Measurements from ENCODE around the gene SNAPC4. TPM values are rescaled to one million over a fixed set of nuclear protein-coding genes. Genes with fewer than 3 reads are reported as not detected.

SNAPC4 gene
- total and polyA plus RNA-seq, 4 donors: 6.8 to 12.4 (median 9.8) TPM

DNA sequence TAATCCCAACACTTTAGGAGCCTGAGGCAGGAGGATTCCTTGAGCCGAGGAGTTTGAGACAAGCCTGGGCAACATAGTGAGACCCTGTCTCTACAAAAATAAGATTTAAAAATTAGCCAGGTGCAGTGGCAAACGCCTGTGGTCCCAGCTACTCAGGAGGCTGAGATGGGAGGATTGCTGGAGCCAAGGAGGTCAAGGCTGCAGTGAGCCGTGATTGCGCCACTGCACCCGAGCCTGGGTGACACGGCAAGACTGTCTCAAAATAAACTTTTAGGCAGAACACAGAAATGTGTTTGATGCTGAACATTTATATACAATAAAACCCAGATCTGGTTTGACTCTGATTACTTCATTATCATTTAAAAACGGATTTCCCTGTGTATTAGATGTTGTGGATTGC lies 5.5 kb upstream of the SNAPC4 start:
- TF ChIP-seq, protein P1, sequence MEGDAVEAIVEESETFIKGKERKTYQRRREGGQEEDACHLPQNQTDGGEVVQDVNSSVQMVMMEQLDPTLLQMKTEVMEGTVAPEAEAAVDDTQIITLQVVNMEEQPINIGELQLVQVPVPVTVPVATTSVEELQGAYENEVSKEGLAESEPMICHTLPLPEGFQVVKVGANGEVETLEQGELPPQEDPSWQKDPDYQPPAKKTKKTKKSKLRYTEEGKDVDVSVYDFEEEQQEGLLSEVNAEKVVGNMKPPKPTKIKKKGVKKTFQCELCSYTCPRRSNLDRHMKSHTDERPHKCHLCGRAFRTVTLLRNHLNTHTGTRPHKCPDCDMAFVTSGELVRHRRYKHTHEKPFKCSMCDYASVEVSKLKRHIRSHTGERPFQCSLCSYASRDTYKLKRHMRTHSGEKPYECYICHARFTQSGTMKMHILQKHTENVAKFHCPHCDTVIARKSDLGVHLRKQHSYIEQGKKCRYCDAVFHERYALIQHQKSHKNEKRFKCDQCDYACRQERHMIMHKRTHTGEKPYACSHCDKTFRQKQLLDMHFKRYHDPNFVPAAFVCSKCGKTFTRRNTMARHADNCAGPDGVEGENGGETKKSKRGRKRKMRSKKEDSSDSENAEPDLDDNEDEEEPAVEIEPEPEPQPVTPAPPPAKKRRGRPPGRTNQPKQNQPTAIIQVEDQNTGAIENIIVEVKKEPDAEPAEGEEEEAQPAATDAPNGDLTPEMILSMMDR (IDR thresholded peaks at IDR 0.05; ENCODE audit: control extremely low read depth, extremely low read depth): no peak
- DNase-seq (no peak), ATAC-seq (ENCODE audit: insufficient read depth, low FRiP score) (no peak)
- H3K36me3 ChIP-seq (ENCODE audit: control insufficient read depth in 4 of 4, insufficient read depth in 4 of 4, low read length in 4 of 4): peaks cover 0 to 29% (median 7%) of the 10 kb centered on the region in 4 donors
- no peak overlapping the region for H3K9ac ChIP-seq (ENCODE audit: insufficient read depth in 1 of 2, low read length in 2 of 2)
- H3K27ac ChIP-seq (ENCODE audit: low read depth in 1 of 2, low read length in 1 of 2): no peak overlapping the region
- WGBS, 2 donors: 81 to 91% methylated on average over 7 of the region's 7 CpGs
- H3K4me3 ChIP-seq: no peak overlapping the region
- no peaks in the 10 kb centered on the region for H3K27me3 ChIP-seq (ENCODE audit: control insufficient read depth in 3 of 3, insufficient read depth in 3 of 3, low read length in 2 of 3)
- no peaks in the 10 kb centered on the region for H3K9me3 ChIP-seq (ENCODE audit: control insufficient read depth in 4 of 4, insufficient read depth in 3 of 4, low read length in 3 of 4)
- H3K4me1 ChIP-seq (ENCODE audit: control insufficient read depth in 5 of 5, insufficient read depth in 5 of 5, low read length in 5 of 5): peaks cover 0 to 8% (median 0%) of the 10 kb centered on the region in 5 donors

DNA sequence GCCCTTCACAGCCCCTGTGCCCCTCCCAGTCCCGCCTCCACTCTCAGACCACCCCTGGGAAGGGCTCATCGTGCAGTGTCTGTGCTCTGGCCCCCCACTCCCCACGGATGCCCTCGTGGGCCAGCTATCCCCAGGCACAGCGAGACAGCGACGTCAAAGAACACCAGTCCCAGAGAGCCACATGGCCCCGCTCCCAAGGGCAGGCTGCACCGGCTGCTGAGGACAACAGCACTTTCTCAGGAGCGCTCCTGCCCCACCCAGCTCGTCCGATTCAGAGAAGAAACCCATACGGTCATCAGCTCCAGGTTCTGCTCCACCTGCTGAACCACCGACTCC lies 4.8 kb upstream of the SNAPC4 start:
- TF ChIP-seq, protein P1 (IDR thresholded peaks at IDR 0.05; ENCODE audit: control extremely low read depth, extremely low read depth): no peak
- WGBS, 2 donors: 90 to 96% methylated on average over 14 of the region's 14 CpGs
- no peaks in the 10 kb centered on the region for H3K27me3 ChIP-seq (ENCODE audit: control insufficient read depth in 3 of 3, insufficient read depth in 3 of 3, low read length in 2 of 3)
- H3K4me1 ChIP-seq (ENCODE audit: control insufficient read depth in 5 of 5, insufficient read depth in 5 of 5, low read length in 5 of 5): peaks cover 0 to 10% (median 0%) of the 10 kb centered on the region in 5 donors
- no peak overlapping the region for H3K9ac ChIP-seq (ENCODE audit: insufficient read depth in 1 of 2, low read length in 2 of 2)
- H3K4me3 ChIP-seq: no peak overlapping the region
- DNase-seq (no peak), ATAC-seq (ENCODE audit: insufficient read depth, low FRiP score) (no peak)
- no peak overlapping the region for H3K27ac ChIP-seq (ENCODE audit: low read depth in 1 of 2, low read length in 1 of 2)
- H3K36me3 ChIP-seq (ENCODE audit: control insufficient read depth in 4 of 4, insufficient read depth in 4 of 4, low read length in 4 of 4): peaks cover 0 to 29% (median 7%) of the 10 kb centered on the region in 4 donors
- H3K9me3 ChIP-seq (ENCODE audit: control insufficient read depth in 4 of 4, insufficient read depth in 3 of 4, low read length in 3 of 4): no peaks in the 10 kb centered on the region

DNA sequence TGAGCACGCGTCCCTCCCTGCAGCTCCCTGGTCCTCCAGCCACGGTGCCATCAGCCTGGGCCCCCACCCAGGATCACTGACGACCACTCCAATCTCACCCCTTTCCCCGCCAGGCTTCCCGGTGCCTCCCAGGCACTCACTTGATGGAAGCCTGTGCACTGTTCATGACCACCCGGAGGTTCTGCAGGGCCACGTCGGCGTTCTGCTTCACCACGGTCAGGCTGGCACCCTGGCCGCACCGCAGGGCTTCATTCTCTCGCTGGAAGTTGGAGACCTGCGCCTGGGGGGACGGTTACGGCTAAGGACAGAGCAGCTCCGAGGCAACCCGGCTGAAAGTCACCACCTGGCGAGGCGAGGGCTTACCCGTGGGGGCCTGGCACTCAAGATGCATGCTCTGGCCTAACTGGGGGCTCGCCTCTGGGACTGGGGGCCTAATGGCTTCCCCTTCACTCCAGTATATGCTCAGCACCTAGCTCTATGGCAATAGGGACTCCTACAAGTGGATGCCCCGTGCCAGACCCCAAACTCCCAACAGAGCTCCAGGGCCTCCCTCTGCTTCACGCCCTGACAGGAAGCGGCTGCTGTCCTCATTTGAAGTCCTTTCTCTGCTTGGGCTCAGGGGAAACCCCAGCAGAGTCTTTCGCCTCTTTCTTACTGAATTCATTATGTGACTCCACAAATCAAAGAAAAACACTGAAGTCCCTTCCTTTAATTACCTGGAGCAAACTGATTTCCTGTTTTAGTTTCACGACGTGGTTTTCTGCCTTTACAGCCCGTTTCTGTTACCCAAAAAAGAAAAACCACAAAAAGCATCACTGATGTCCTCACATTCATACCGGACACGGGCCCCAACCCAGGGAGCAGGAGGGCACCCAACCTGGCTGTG lies 4.2 kb upstream of the SNAPC4 start:
- 83 to 84% methylated on average over 32 of the region's 32 CpGs for WGBS, 2 donors
- no peak for ATAC-seq (ENCODE audit: insufficient read depth, low FRiP score)
- no peaks in the 10 kb centered on the region for H3K9me3 ChIP-seq (ENCODE audit: control insufficient read depth in 4 of 4, insufficient read depth in 3 of 4, low read length in 3 of 4)

More for the DNA sequence above, 4.2 kb upstream of the SNAPC4 start:
- Histone ChIP-seq H3K36me3 (ENCODE audit: control insufficient read depth in 4 of 4, insufficient read depth in 4 of 4, low read length in 4 of 4) (peaks cover 0 to 29% (median 7%) of the 10 kb centered on the region in 4 donors), H3K4me3 (no peak overlapping the region), H3K4me1 (ENCODE audit: control insufficient read depth in 5 of 5, insufficient read depth in 5 of 5, low read length in 5 of 5) (peaks cover 0 to 7% (median 3%) of the 10 kb centered on the region in 5 donors), H3K9ac (ENCODE audit: insufficient read depth in 1 of 2, low read length in 2 of 2) (no peak overlapping the region), H3K27me3 (ENCODE audit: control insufficient read depth in 3 of 3, insufficient read depth in 3 of 3, low read length in 2 of 3) (no peaks in the 10 kb centered on the region), H3K27ac (ENCODE audit: low read depth in 1 of 2, low read length in 1 of 2) (no peak overlapping the region)
- DNase-seq: no peak
- TF ChIP-seq, protein P1 (IDR thresholded peaks at IDR 0.05; ENCODE audit: control extremely low read depth, extremely low read depth): no peak

Measured in lung (tissue), 12 donors.